Measurements from ENCODE around the gene DOCK6.

- TF ChIP-seq CTCF (tag by site-specific recombination; IDR thresholded peaks at IDR 0.05) (no peak), ZNF146 (tag by site-specific recombination; IDR thresholded peaks at IDR 0.05) (no peak), ZBTB26 (tag by site-specific recombination; optimal IDR thresholded peaks at IDR 0.05) (no peak), ZEB2 (tag by site-specific recombination; IDR thresholded peaks at IDR 0.05) (no peak), KLF8 (tag by site-specific recombination; IDR thresholded peaks at IDR 0.05) (no peak), REST (tag by site-specific recombination; IDR thresholded peaks at IDR 0.05) (no peak), MYNN (tag by site-specific recombination; IDR thresholded peaks at IDR 0.05; ENCODE audit: borderline replicate concordance) (no peak)
These were observed 22.8 kb downstream of the DOCK6 start, which contains the start of gene ANGPTL8 for GRCh38 chr19:11239377-11240000.
